Tongue (tissue), 2 donors: ENCODE measurements around the gene GBP7. TPM values are rescaled to one million over a fixed set of nuclear protein-coding genes. Genes with fewer than 3 reads are reported as not detected.
A peak's percentile ranks its signal among the peaks of the same experiment; 100 is the strongest.

Experiments
- DNase-seq: peaks from one replicate; pipeline ENCODE4 v3.0.0-alpha.2; 2015
- total RNA-seq: library from RNA; depleted of rRNA; stranded (reverse); fragments of >200 nt; gene quantifications from one replicate; pipeline ENCODE4 v1.2.3, GENCODE V29; 2014

GBP7 gene
- total RNA-seq, 1 donor from 2014 or later, result not detected

- no peak for DNase-seq
Observed at GRCh38 chr1:89114662-89115061, 61.1 kb downstream of the GBP7 start.

- DNase-seq, result no peak
Observed at GRCh38 chr1:89112871-89113613, 62.8 kb downstream of the GBP7 start.

- no peak for DNase-seq
Observed at GRCh38 chr1:89104687-89105086, 71.1 kb downstream of the GBP7 start.

GRCh38 chr1:89104147-89104546 lies 71.7 kb downstream of the GBP7 start:
- no peak for DNase-seq

GRCh38 chr1:89102021-89102420 lies 73.8 kb downstream of the GBP7 start:
- DNase-seq, result no peak

GRCh38 chr1:89100412-89100811 lies 75.4 kb downstream of the GBP7 start:
- DNase-seq, result no peak

GRCh38 chr1:89098857-89099256 lies 76.9 kb downstream of the GBP7 start:
- DNase-seq, result no peak

GRCh38 chr1:89095737-89096136 lies 80.1 kb downstream of the GBP7 start:
- DNase-seq, result no peak

- peak; percentile 2 for DNase-seq
Observed at GRCh38 chr1:89089962-89090361, 85.8 kb downstream of the GBP7 start.

- no peak for DNase-seq
Observed at GRCh38 chr1:89088572-89088971, 87.2 kb downstream of the GBP7 start.

GRCh38 chr1:89087241-89087640 lies 88.6 kb downstream of the GBP7 start:
- peak; percentile 16 for DNase-seq

- no peak for DNase-seq
Observed at GRCh38 chr1:89085781-89086180, 90.0 kb downstream of the GBP7 start.

Other genes starting within 250 kb of the GBP7 start
- 25.1 TPM for gene KYAT3, start 183.4 kb downstream of the GBP7 start, total RNA-seq
- 18.7 TPM for gene RBMXL1, start 183.4 kb downstream of the GBP7 start, total RNA-seq
- 9.1 TPM for gene GBP3, start 153.1 kb downstream of the GBP7 start, total RNA-seq
- 13.2 TPM for gene GBP1, start 110.8 kb downstream of the GBP7 start, total RNA-seq
- gene GBP2, start 49.9 kb downstream of the GBP7 start, total RNA-seq, result 11.8 TPM
- gene GBP4, start 22.9 kb upstream of the GBP7 start, total RNA-seq, result 4.1 TPM
- 0.72 TPM for gene GBP5, start 96.9 kb upstream of the GBP7 start, total RNA-seq
- gene GBP6, start 188.1 kb upstream of the GBP7 start, total RNA-seq, result 34.4 TPM